ENCODE data around the gene ACSS3.

Gene ACSS3

GRCh38 chr12:81212996-81213696, 135.3 kb downstream of the ACSS3 start:
- H2BK15ac ChIP-seq (ENCODE audit: low read depth, poor library complexity, severe bottlenecking): no peak overlapping the region
- H3K4ac ChIP-seq (ENCODE audit: low read depth in 1 of 2, low read length in 2 of 2): no peak overlapping the region
- H2AK5ac ChIP-seq (ENCODE audit: low read length, severe bottlenecking): no peak overlapping the region
- no peak overlapping the region for H3K14ac ChIP-seq (ENCODE audit: low read length in 2 of 2)
- H2BK120ac ChIP-seq (ENCODE audit: low read depth, low read length): no peak overlapping the region
- no peak overlapping the region for H3K18ac ChIP-seq (ENCODE audit: low read depth in 1 of 2, low read length in 2 of 2)
- H2AFZ ChIP-seq (ENCODE audit: low read depth, low read length): no peak overlapping the region
- no peak overlapping the region for H3K4me3 ChIP-seq (ENCODE audit: insufficient read depth in 1 of 2, low read depth in 1 of 2, low read length in 2 of 2)
- H2BK12ac ChIP-seq (ENCODE audit: low read length in 2 of 2): no peak overlapping the region
- H3K9me3 ChIP-seq (ENCODE audit: control insufficient read depth, low read length): no peaks in the 10 kb centered on the region
- H3K9ac ChIP-seq (ENCODE audit: low read length): no peak overlapping the region
- WGBS: 4% methylated on average over 3 of the region's 4 CpGs
- H3K27ac ChIP-seq (ENCODE audit: low read length, poor library complexity, severe bottlenecking): no peak overlapping the region
- no peaks in the 10 kb centered on the region for H3K27me3 ChIP-seq (ENCODE audit: control insufficient read depth in 1 of 2, insufficient read depth in 1 of 2, low read length in 2 of 2)
- H2BK5ac ChIP-seq (ENCODE audit: low read depth, low read length, poor library complexity, severe bottlenecking): no peak overlapping the region
- H4K8ac ChIP-seq (ENCODE audit: low read length): no peak overlapping the region
- peak; percentile 72 for DNase-seq
- no peak overlapping the region for H3K23ac ChIP-seq (ENCODE audit: low read length in 2 of 2)
- no peaks in the 10 kb centered on the region for H3K36me3 ChIP-seq (ENCODE audit: control insufficient read depth in 1 of 2, insufficient read depth in 2 of 2, low read depth in 1 of 2, low read length in 2 of 2)
- H3K4me1 ChIP-seq (ENCODE audit: control insufficient read depth, insufficient read depth, low read depth, low read length): no peaks in the 10 kb centered on the region
- H4K91ac ChIP-seq (ENCODE audit: low read length): no peak overlapping the region
- no peak overlapping the region for H3K4me2 ChIP-seq (ENCODE audit: low read length, poor library complexity, severe bottlenecking)
- H3K79me1 ChIP-seq (replicated peaks; ENCODE audit: low read length, poor library complexity, severe bottlenecking): no peaks in the 10 kb centered on the region

GRCh38 chr12:81216739-81217138, 138.9 kb downstream of the ACSS3 start:
- H3K23ac ChIP-seq (ENCODE audit: low read length in 2 of 2): no peak overlapping the region

GRCh38 chr12:81221681-81222080, 143.8 kb downstream of the ACSS3 start:
- Histone ChIP-seq H3K79me1 (replicated peaks; ENCODE audit: low read length, poor library complexity, severe bottlenecking) (no peaks in the 10 kb centered on the region), H3K36me3 (ENCODE audit: control insufficient read depth in 1 of 2, insufficient read depth in 2 of 2, low read depth in 1 of 2, low read length in 2 of 2) (no peaks in the 10 kb centered on the region), H3K9ac (ENCODE audit: low read length) (no peak overlapping the region), H2BK5ac (ENCODE audit: low read depth, low read length, poor library complexity, severe bottlenecking) (no peak overlapping the region), H3K4ac (ENCODE audit: low read depth in 1 of 2, low read length in 2 of 2) (no peak overlapping the region), H2AFZ (ENCODE audit: low read depth, low read length) (no peak overlapping the region), H3K4me1 (ENCODE audit: control insufficient read depth, insufficient read depth, low read depth, low read length) (no peaks in the 10 kb centered on the region), H3K27me3 (ENCODE audit: control insufficient read depth in 1 of 2, insufficient read depth in 1 of 2, low read length in 2 of 2) (no peaks in the 10 kb centered on the region), H3K4me3 (ENCODE audit: insufficient read depth in 1 of 2, low read depth in 1 of 2, low read length in 2 of 2) (no peak overlapping the region), H3K23ac (ENCODE audit: low read length in 2 of 2) (no peak overlapping the region), H2AK5ac (ENCODE audit: low read length, severe bottlenecking) (no peak overlapping the region), H4K91ac (ENCODE audit: low read length) (no peak overlapping the region), H2BK12ac (ENCODE audit: low read length in 2 of 2) (no peak overlapping the region), H3K14ac (ENCODE audit: low read length in 2 of 2) (no peak overlapping the region), H2BK15ac (ENCODE audit: low read depth, poor library complexity, severe bottlenecking) (no peak overlapping the region), H3K4me2 (ENCODE audit: low read length, poor library complexity, severe bottlenecking) (no peak overlapping the region), H3K9me3 (ENCODE audit: control insufficient read depth, low read length) (no peaks in the 10 kb centered on the region), H4K8ac (ENCODE audit: low read length) (no peak overlapping the region), H2BK120ac (ENCODE audit: low read depth, low read length) (no peak overlapping the region), H3K27ac (ENCODE audit: low read length, poor library complexity, severe bottlenecking) (no peak overlapping the region), H3K18ac (ENCODE audit: low read depth in 1 of 2, low read length in 2 of 2) (no peak overlapping the region)
- no peak for DNase-seq
- no CpG with 5 or more reads among the region's 1 CpG for WGBS

More at GRCh38 chr12:81216739-81217138, 138.9 kb downstream of the ACSS3 start:
- Histone ChIP-seq H2BK15ac (ENCODE audit: low read depth, poor library complexity, severe bottlenecking) (no peak overlapping the region), H2BK120ac (ENCODE audit: low read depth, low read length) (no peak overlapping the region), H3K4me1 (ENCODE audit: control insufficient read depth, insufficient read depth, low read depth, low read length) (no peaks in the 10 kb centered on the region), H3K4ac (ENCODE audit: low read depth in 1 of 2, low read length in 2 of 2) (no peak overlapping the region), H3K36me3 (ENCODE audit: control insufficient read depth in 1 of 2, insufficient read depth in 2 of 2, low read depth in 1 of 2, low read length in 2 of 2) (no peaks in the 10 kb centered on the region), H3K18ac (ENCODE audit: low read depth in 1 of 2, low read length in 2 of 2) (no peak overlapping the region), H2AFZ (ENCODE audit: low read depth, low read length) (no peak overlapping the region), H2BK5ac (ENCODE audit: low read depth, low read length, poor library complexity, severe bottlenecking) (no peak overlapping the region), H2BK12ac (ENCODE audit: low read length in 2 of 2) (no peak overlapping the region), H4K91ac (ENCODE audit: low read length) (no peak overlapping the region), H2AK5ac (ENCODE audit: low read length, severe bottlenecking) (no peak overlapping the region), H3K27me3 (ENCODE audit: control insufficient read depth in 1 of 2, insufficient read depth in 1 of 2, low read length in 2 of 2) (no peaks in the 10 kb centered on the region), H3K4me2 (ENCODE audit: low read length, poor library complexity, severe bottlenecking) (no peak overlapping the region), H3K4me3 (ENCODE audit: insufficient read depth in 1 of 2, low read depth in 1 of 2, low read length in 2 of 2) (no peak overlapping the region), H3K9ac (ENCODE audit: low read length) (no peak overlapping the region), H3K27ac (ENCODE audit: low read length, poor library complexity, severe bottlenecking) (no peak overlapping the region), H3K9me3 (ENCODE audit: control insufficient read depth, low read length) (no peaks in the 10 kb centered on the region), H3K14ac (ENCODE audit: low read length in 2 of 2) (no peak overlapping the region), H3K79me1 (replicated peaks; ENCODE audit: low read length, poor library complexity, severe bottlenecking) (no peaks in the 10 kb centered on the region), H4K8ac (ENCODE audit: low read length) (no peak overlapping the region)
- 97% methylated on average over 3 of the region's 3 CpGs for WGBS
- DNase-seq: no peak

- H3K23ac ChIP-seq (ENCODE audit: low read length in 2 of 2): no peak overlapping the region
- no peak overlapping the region for H3K4ac ChIP-seq (ENCODE audit: low read depth in 1 of 2, low read length in 2 of 2)
- H2BK5ac ChIP-seq (ENCODE audit: low read depth, low read length, poor library complexity, severe bottlenecking): no peak overlapping the region
- no peaks in the 10 kb centered on the region for H3K79me1 ChIP-seq (replicated peaks; ENCODE audit: low read length, poor library complexity, severe bottlenecking)
- peaks cover 0 to 2% of the 10 kb centered on the region in 2 experiments for H3K36me3 ChIP-seq (ENCODE audit: control insufficient read depth in 1 of 2, insufficient read depth in 2 of 2, low read depth in 1 of 2, low read length in 2 of 2)
- H3K18ac ChIP-seq (ENCODE audit: low read depth in 1 of 2, low read length in 2 of 2): no peak overlapping the region
- H4K91ac ChIP-seq (ENCODE audit: low read length): no peak overlapping the region
- no peaks in the 10 kb centered on the region for H3K4me1 ChIP-seq (ENCODE audit: control insufficient read depth, insufficient read depth, low read depth, low read length)
- H3K27ac ChIP-seq (ENCODE audit: low read length, poor library complexity, severe bottlenecking): no peak overlapping the region
- no peak overlapping the region for H4K8ac ChIP-seq (ENCODE audit: low read length)
- DNase-seq: no peak
- H3K9me3 ChIP-seq (ENCODE audit: control insufficient read depth, low read length): no peaks in the 10 kb centered on the region
- no peak overlapping the region for H3K4me3 ChIP-seq (ENCODE audit: insufficient read depth in 1 of 2, low read depth in 1 of 2, low read length in 2 of 2)
- no peak overlapping the region for H2AK5ac ChIP-seq (ENCODE audit: low read length, severe bottlenecking)
- H2AFZ ChIP-seq (ENCODE audit: low read depth, low read length): no peak overlapping the region
- no peak overlapping the region for H3K14ac ChIP-seq (ENCODE audit: low read length in 2 of 2)
- no peaks in the 10 kb centered on the region for H3K27me3 ChIP-seq (ENCODE audit: control insufficient read depth in 1 of 2, insufficient read depth in 1 of 2, low read length in 2 of 2)
- no peak overlapping the region for H2BK120ac ChIP-seq (ENCODE audit: low read depth, low read length)
- no peak overlapping the region for H3K4me2 ChIP-seq (ENCODE audit: low read length, poor library complexity, severe bottlenecking)
- H3K9ac ChIP-seq (ENCODE audit: low read length): peak overlapping the region; percentile 30
- peak overlapping the region in 1 of 2 experiments; percentile 3 for H2BK12ac ChIP-seq (ENCODE audit: low read length in 2 of 2)
- H2BK15ac ChIP-seq (ENCODE audit: low read depth, poor library complexity, severe bottlenecking): no peak overlapping the region
- WGBS: 67% methylated on average over 5 of the region's 5 CpGs
These were observed 145.1 kb downstream of the ACSS3 start for GRCh38 chr12:81222846-81223592.
